Left colon (tissue), 2 donors: ENCODE results near the gene THEMIS. TPM values are rescaled to one million over a fixed set of nuclear protein-coding genes. Genes with fewer than 3 reads are reported as not detected.
"Not testable (repeated sequence)": the region's sequence is repeated elsewhere in the genome, so short reads cannot be mapped to it uniquely, and the experiment has no call there.

Experiments
- ATAC-seq: fragments of 200-7000 bp; cut with Tn5 transposase; one replicate; pipeline ENCODE4 v1.9.1; 2020; ENCODE audit warnings: mild to moderate bottlenecking, moderate library complexity
- DNase-seq, 2 donors: peaks; one replicate each; pipeline ENCODE4 v3.0.0-alpha.2; 2020
- intact Hi-C, 2 donors: fragments of 100-400 bp; cut with DNase I in 1 of 2; cut with micrococcal nuclease in 1 of 2; formaldehyde crosslinking; loops; one replicate each; pipeline versions ENCODE4 v1.11.2 to v1.14.0; 2022; cut with DNase I, micrococcal nuclease
- long read RNA-seq: library from polyadenylated mRNA; unstranded; transcript quantifications from one replicate; pipeline ENCODE4 v2.0.0, GENCODE V29; 2021
- total RNA-seq, 2 donors: library from RNA; stranded (reverse); fragmentation: NEBNext Ultra II Directional; extraction: Animal tissue kit (Norgen Biotek cat#: 25700); gene quantifications; one replicate each; pipeline ENCODE4 v1.2.1, GENCODE V29; 2021
- donor health status: DM: no; HTN: no; CAD: no.
- donor health status: DM: yes; HTN: yes; CAD: no.

THEMIS gene, protein sequence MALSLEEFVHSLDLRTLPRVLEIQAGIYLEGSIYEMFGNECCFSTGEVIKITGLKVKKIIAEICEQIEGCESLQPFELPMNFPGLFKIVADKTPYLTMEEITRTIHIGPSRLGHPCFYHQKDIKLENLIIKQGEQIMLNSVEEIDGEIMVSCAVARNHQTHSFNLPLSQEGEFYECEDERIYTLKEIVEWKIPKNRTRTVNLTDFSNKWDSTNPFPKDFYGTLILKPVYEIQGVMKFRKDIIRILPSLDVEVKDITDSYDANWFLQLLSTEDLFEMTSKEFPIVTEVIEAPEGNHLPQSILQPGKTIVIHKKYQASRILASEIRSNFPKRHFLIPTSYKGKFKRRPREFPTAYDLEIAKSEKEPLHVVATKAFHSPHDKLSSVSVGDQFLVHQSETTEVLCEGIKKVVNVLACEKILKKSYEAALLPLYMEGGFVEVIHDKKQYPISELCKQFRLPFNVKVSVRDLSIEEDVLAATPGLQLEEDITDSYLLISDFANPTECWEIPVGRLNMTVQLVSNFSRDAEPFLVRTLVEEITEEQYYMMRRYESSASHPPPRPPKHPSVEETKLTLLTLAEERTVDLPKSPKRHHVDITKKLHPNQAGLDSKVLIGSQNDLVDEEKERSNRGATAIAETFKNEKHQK
- 1 to 10 TPM in 1 of 2 donors, under 1 TPM in 1; 0.67 to 1.1 TPM for total RNA-seq
- long read RNA-seq = 0 reads

DNA sequence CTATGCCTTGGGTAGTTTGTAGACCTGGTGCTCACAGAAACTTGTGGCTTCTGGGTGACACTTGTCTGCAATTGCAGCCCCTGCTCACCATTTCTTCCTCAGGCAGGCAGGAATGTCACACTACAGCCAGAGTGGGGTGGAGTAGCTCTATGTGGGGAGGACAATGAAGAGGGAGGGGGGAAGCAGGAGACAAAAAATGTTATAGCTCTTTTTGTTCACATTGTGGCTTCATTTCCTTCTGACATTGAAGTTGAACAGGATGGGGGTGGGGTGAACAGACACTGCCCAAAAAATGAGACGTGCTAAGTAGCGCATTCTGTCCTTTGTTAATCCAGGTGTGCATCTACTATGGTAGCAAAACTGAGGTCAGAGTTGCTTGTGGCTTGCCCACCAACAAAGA is at the start of gene THEMIS:
Gene THEMIS, minus strand, starts transcription at position 124 of the 400 bp plus-strand sequence. CDS start 126 bp downstream, outside the sequence.
- no peak for DNase-seq
- ATAC-seq = no peak
- intact Hi-C loops = no loop called here

DNA sequence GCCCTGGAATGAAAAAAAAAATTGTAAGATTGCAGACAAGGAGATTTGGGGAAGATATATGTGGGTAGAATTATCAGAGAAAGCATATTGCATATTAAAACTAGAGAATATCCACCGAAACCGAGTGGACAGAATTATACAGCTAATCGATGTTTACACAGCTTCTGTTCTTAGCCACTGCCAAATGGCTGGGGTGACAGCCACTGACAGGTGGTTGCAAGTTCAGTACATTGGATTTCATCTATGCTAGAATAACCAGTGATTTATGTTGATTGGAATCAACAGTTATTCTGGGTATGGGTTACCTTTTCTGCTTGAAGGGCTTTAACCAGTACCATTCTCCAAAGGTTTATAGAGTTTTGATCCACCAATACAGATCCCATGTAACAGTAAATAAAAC is 48.4 kb upstream of the THEMIS start:
- no peak for DNase-seq
- ATAC-seq = no peak
- intact Hi-C loops = no loop called here

DNA sequence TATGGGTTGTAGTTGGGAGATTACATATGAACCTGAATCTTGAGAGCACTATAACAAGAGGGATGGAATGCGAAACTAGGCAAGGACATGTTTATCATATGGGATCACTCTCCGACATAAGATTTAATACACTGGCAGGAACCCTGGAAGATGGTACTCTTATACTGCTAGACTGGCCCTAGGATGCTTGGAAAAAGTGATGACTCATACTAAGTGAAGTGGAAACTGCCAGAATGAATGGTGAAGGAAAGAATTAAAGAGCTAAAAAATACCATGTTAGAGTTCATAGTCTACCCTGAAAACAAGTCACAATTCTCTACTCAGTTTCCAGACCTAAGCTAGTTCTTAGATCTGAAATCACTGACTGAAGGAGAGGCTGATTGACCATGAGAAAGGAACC is 45.5 kb upstream of the THEMIS start:
- intact Hi-C loops = no loop called here
- no peak for ATAC-seq

DNA sequence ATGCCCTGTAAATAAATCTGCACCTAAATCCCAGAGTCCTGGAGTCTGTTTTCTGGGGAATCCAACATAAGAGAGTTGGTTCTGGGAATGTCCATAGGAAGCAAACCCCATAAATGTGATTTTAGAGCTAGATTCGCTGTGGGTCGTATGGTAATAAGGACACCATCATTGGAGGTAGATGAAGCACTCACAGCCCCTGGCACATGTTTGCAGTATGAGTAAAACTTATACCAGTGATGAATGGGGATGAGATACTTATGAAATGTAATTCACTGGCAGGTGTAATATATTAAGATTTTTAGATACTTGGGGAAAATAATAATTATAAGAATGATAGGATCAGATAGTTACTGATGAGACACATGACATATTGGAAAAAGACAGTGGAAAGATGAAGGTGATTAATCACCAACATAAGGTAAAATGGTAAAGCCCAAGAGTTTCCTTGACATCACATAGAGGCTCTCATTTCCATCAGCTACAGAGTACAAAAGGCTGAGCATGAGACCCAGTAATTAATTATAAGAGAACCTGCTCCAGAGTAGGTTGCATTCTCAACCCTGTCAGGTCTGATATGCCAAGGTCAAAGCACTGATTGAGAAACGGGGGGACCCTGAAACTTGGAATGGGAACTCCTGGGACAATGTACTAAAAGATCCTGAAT is 44.7 kb upstream of the THEMIS start:
- ATAC-seq = no peak
- no peak for DNase-seq
- intact Hi-C loops = no loop called here

More for the DNA sequence above, 45.5 kb upstream of the THEMIS start:
- DNase-seq = no peak

GRCh38 chr6:127941228-127941627 is 40.4 kb upstream of the THEMIS start:
- no peak for DNase-seq
- intact Hi-C loops = no loop called here

GRCh38 chr6:127939442-127940066 is 38.7 kb upstream of the THEMIS start:
- no peak for DNase-seq
- intact Hi-C loops = no loop called here
- peak; percentile 69 for ATAC-seq

More at GRCh38 chr6:127941228-127941627, 40.4 kb upstream of the THEMIS start:
- peak; percentile 92 for ATAC-seq

- no peak for ATAC-seq
- intact Hi-C loops = no loop called here
- DNase-seq = no peak
These were observed 37.8 kb upstream of the THEMIS start for GRCh38 chr6:127938701-127939100.

DNA sequence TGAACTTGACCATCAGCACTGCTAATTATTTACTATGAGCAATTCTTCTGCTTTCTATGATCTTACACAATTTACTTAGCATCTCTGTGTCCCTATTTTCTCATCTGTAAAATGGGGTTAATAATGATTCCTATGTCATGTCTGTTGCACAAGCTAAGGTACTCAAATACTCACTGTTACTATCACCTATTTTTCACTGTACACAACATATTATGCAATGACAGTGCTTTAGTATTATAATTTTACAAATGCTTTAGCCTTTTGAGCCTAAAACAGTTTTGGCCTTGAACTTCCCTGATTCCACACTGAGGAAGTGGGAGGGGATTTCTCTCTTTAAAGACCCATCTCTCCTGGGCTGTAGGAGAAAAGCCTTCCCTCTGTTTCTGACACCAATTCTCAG is 36.9 kb upstream of the THEMIS start:
- ATAC-seq (no peak), DNase-seq (no peak)
- intact Hi-C loops = no loop called here

- intact Hi-C loops = no loop called here
- no peak for ATAC-seq
- DNase-seq = no peak
These were observed 36.2 kb upstream of the THEMIS start for GRCh38 chr6:127937102-127937501.

DNA sequence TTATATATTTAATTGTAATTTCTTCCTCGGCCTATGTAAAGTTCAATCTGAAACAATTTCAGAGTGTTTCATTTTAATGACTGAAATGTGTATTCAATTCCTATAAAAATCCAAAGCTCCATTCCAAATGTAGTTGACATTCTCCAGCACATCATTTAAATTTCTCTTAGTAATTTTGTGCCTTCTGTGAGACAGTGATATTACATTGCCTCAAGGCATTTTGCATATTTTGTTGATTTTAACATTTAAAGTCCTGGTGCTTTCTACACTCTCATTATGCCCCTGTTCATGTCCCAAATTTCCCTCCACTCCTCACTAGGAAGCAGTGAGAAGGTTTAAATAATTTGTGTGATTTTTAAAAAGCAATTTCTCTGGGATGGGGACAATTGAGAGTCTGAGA is 34.1 kb upstream of the THEMIS start:
- DNase-seq (no peak), ATAC-seq (no peak)
- intact Hi-C loops = no loop called here

GRCh38 chr6:127933852-127934840 is 33.3 kb upstream of the THEMIS start:
- intact Hi-C loops = no loop called here
- no peak for DNase-seq
- no peak for ATAC-seq

DNA sequence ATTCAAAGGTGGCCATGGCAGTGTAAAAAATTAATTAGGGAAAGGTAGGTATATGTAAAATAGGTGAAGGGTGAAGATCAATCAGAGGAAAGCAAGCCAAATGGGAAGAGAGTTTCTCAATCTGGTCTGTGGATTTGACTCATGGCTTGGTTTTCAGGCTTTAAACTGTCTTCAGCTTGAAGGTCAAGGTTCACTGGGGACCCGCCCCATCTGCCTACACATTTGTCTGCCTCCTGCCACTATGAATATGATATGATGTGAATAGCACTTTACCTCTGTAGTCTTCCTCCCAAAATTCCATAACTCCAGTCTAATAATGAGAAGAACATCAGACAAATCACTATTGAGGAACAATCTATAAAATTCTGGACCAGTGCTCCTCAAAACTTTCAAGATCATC is 32.3 kb upstream of the THEMIS start:
- ATAC-seq = no peak
- intact Hi-C loops = no loop called here
- no peak for DNase-seq

GRCh38 chr6:127932708-127933107 is 31.9 kb upstream of the THEMIS start:
- no peak for DNase-seq
- intact Hi-C loops = no loop called here
- no peak for ATAC-seq

DNA sequence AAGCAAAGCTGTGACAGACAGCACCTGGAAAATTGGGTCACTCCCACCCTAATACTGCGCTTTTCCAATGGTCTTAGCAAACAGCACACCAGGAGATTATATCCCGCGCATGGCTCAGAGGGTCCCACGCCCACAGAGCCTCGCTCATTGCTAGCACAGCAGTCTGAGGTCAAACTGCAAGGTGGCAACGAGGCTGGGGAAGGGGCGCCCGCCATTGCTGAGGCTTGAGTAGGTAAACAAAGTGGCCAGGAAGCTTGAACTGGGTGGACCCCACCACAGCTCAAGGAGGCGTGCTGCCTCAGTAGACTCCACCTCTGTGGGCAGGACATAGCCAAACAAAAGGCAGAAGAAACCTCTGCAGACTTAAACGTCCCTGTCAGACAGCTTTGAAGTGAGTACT is 25.6 kb upstream of the THEMIS start:
- ATAC-seq, intact Hi-C loops, DNase-seq: not testable (repeated sequence)

DNA sequence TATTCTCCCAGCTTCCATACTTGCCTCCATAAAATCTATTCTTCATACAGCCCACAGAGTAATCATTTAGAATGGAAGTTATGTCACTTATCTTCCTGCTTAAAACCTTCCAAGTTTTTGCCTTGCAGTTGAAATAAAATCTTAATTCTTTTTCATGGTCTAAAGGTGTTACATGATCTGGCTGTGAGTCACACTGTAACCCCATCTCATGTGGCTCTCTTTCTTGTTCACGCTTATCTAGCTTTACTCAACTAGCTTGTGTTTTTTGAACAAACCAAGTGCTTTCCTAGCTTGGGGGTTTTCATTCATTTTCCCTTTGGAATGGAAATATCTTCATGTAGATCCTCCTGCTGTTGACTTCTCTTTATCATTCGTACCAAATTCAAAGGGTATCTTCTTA is 23.6 kb upstream of the THEMIS start:
- no peak for DNase-seq
- intact Hi-C loops = no loop called here
- no peak for ATAC-seq

GRCh38 chr6:127924031-127924430 is 23.2 kb upstream of the THEMIS start:
- intact Hi-C loops = no loop called here
- ATAC-seq (no peak), DNase-seq (no peak)

- intact Hi-C loops = no loop called here
- ATAC-seq (no peak), DNase-seq (no peak)
These were observed 22.3 kb upstream of the THEMIS start for GRCh38 chr6:127923135-127923534.

DNA sequence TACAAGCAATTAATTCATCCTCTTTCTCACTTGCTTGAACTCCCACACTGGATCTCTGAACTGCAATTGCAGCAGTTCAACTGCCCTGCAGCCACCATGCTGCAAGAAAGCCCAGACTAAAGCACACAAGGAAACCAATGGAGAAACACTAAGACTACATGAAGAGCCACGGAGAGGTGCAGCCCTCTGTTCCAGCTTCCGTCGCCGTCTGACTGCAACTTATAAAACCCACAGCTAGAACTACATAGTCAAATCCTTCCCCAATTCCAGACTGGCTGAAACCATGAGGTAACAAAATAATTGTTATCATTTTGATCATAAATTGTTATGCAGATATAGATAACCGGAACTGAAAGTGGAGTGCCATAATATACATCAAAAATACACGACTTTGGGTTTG is 21.1 kb upstream of the THEMIS start:
- ATAC-seq (no peak), DNase-seq (no peak)
- intact Hi-C loops = no loop called here
